Muscle of arm (tissue), 12 donors: Measurements from ENCODE around the gene BBS5. TPM values are rescaled to one million over a fixed set of nuclear protein-coding genes. Genes with fewer than 3 reads are reported as not detected.

ENCODE experiments used
- DNase-seq: peaks from one replicate; pipeline ENCODE4 v3.0.0-alpha.2; 2013
- polyA plus RNA-seq, 12 donors: library from polyadenylated mRNA; unstranded; fragments of 120-200 nt; gene quantifications; one replicate each; pipeline ENCODE4 v1.2.1, GENCODE V29; 2013; ENCODE audit not compliant: insufficient read length in 12 of 12

BBS5 gene
- polyA plus RNA-seq, 12 donors = 3.0 to 19.3 (median 4.7) TPM; not detected in 1

GRCh38 chr2:169542433-169542832 lies 63.1 kb downstream of the BBS5 start:
- no peak for DNase-seq

GRCh38 chr2:169546756-169547155 lies 67.5 kb downstream of the BBS5 start:
- no peak for DNase-seq

Other genes starting within 250 kb of the BBS5 start
- gene LRP2, start 117.0 kb upstream of the BBS5 start, polyA plus RNA-seq = under 1 TPM in 10 of 12 donors, not detected in 2; 0.04 to 1.00 (median 0.28) TPM
- gene KLHL41, start 30.2 kb downstream of the BBS5 start, polyA plus RNA-seq = 1,000 to 10,000 TPM in 11 of 12 donors, 100 to 1,000 TPM in 1; 942 to 4,505 (median 3,918) TPM
- 10 to 100 TPM in 11 of 12 donors, not detected in 1; 20.0 to 34.2 (median 27.5) TPM for gene FASTKD1, start 94.4 kb downstream of the BBS5 start, polyA plus RNA-seq
- gene PPIG, start 104.9 kb downstream of the BBS5 start, polyA plus RNA-seq = 100 to 1,000 TPM in 2 of 12 donors, 10 to 100 TPM in 9, not detected in 1; 47.0 to 124 (median 55.9) TPM
- 1 to 10 TPM in 1 of 12 donors, under 1 TPM in 9, not detected in 2; 0.08 to 1.8 (median 0.22) TPM for gene CFAP210, start 214.9 kb downstream of the BBS5 start, polyA plus RNA-seq
- gene PHOSPHO2, start 215.0 kb downstream of the BBS5 start, polyA plus RNA-seq = 1 to 10 TPM in 10 of 12 donors, not detected in 2; 4.3 to 7.8 (median 6.1) TPM